CD14-positive monocyte (primary cell): ENCODE measurements around the gene SCD5. TPM values are rescaled to one million over a fixed set of nuclear protein-coding genes. Genes with fewer than 3 reads are reported as not detected.

Source experiments
- DNase-seq, 3 donors: peaks; one replicate each; pipeline ENCODE4 v3.0.0-alpha.2; 2011 to 2022
- H2AFZ ChIP-seq: 2 replicates; pipeline ENCODE4 v1.6.0; 2012; ENCODE audit warnings: mild to moderate bottlenecking, low read depth, low read length, inconsistent platforms; ENCODE audit not compliant: insufficient read depth, poor library complexity, severe bottlenecking
- H3K27ac ChIP-seq, 2 donors: 1 replicate in 1 of 2; 2 replicates in 1 of 2; pipeline ENCODE4 v1.5.1; 2012 to 2013; ENCODE audit warnings: low read length in 2 of 2, control low read depth in 1 of 2, inconsistent platforms in 1 of 2, low read depth in 1 of 2, mild to moderate bottlenecking in 1 of 2
- H3K27me3 ChIP-seq, 2 donors: one replicate each; pipeline versions ENCODE4 v1.6.0 to v1.6.1; 2011 to 2013; ENCODE audit warnings: low read length in 2 of 2; ENCODE audit not compliant: control insufficient read depth in 2 of 2, insufficient read depth in 2 of 2
- H3K36me3 ChIP-seq, 2 donors: replicated peaks in 1 of 2; 1 replicate in 1 of 2; 2 replicates in 1 of 2; pipeline versions ENCODE4 v1.5.1 to v1.6.1; 2012 to 2013; ENCODE audit warnings: low read length in 2 of 2, control low read depth in 1 of 2, inconsistent platforms in 1 of 2, mild to moderate bottlenecking in 1 of 2; ENCODE audit not compliant: insufficient read depth in 2 of 2, control insufficient read depth in 1 of 2
- H3K4me1 ChIP-seq, 2 donors: 1 replicate in 1 of 2; 2 replicates in 1 of 2; pipeline versions ENCODE4 v1.5.1 to v1.6.1; 2012 to 2013; ENCODE audit warnings: low read length in 2 of 2, control low read depth in 1 of 2, inconsistent platforms in 1 of 2, mild to moderate bottlenecking in 1 of 2, moderate library complexity in 1 of 2; ENCODE audit not compliant: insufficient read depth in 2 of 2, control insufficient read depth in 1 of 2
- H3K4me2 ChIP-seq: replicated peaks from 2 replicates; pipeline ENCODE3; 2012; ENCODE audit warnings: low read length, moderate library complexity, mild to moderate bottlenecking; ENCODE audit not compliant: poor library complexity, severe bottlenecking; ENCODE audit errors: extremely low read depth
- H3K4me3 ChIP-seq, 3 experiments: fragments of 200-600 bp in 1 of 3; sonication (generic) in 1 of 3; replicated peaks in 1 of 3; 1 replicate in 2 of 3; 2 replicates in 1 of 3; pipeline ENCODE4 v1.5.1; 2011 to 2013; ENCODE audit warnings: low read length in 3 of 3, mild to moderate bottlenecking in 3 of 3, control low read depth in 2 of 3, low read depth in 2 of 3, inconsistent platforms in 1 of 3, moderate library complexity in 1 of 3
- H3K79me2 ChIP-seq: 2 replicates; pipeline ENCODE4 v1.6.0; 2012; ENCODE audit warnings: mild to moderate bottlenecking, control low read depth, inconsistent platforms, low read length, moderate library complexity; ENCODE audit not compliant: insufficient read depth
- H3K9ac ChIP-seq: 2 replicates; pipeline ENCODE4 v1.6.0; 2017; ENCODE audit warnings: low read length, mild to moderate bottlenecking; ENCODE audit not compliant: insufficient read depth, poor library complexity, severe bottlenecking
- H3K9me3 ChIP-seq, 2 donors: replicated peaks in 1 of 2; 1 replicate in 1 of 2; 2 replicates in 1 of 2; pipeline versions ENCODE4 v1.5.1 to v1.6.1; 2012 to 2013; ENCODE audit warnings: low read length in 2 of 2, control low read depth in 1 of 2; ENCODE audit not compliant: control insufficient read depth in 1 of 2, insufficient read depth in 1 of 2
- H4K20me1 ChIP-seq: 2 replicates; pipeline ENCODE4 v1.6.0; 2012; ENCODE audit warnings: mild to moderate bottlenecking, low read length, control low read depth, moderate library complexity; ENCODE audit not compliant: insufficient read depth
- H3K27ac Mint-ChIP-seq, 7 donors: one replicate each; pipeline ENCODE4 v1.8.0; 2020; ENCODE audit warnings: mild to moderate bottlenecking in 7 of 7, mixed read lengths in 7 of 7, moderate library complexity in 6 of 7, inconsistent platforms in 2 of 7
- H3K27me3 Mint-ChIP-seq, 3 donors: one replicate each; pipeline ENCODE4 v1.8.0; 2021 to 2022; ENCODE audit warnings: low read depth in 3 of 3, mild to moderate bottlenecking in 3 of 3, mixed read lengths in 3 of 3, moderate library complexity in 3 of 3, inconsistent platforms in 1 of 3
- H3K36me3 Mint-ChIP-seq, 2 donors: one replicate each; pipeline ENCODE4 v1.8.0; 2020; ENCODE audit warnings: mixed read lengths in 2 of 2, inconsistent platforms in 1 of 2, mild to moderate bottlenecking in 1 of 2
- H3K4me1 Mint-ChIP-seq: one replicate; pipeline ENCODE4 v1.8.0; 2020; ENCODE audit warnings: mild to moderate bottlenecking, mixed read lengths
- H3K4me3 Mint-ChIP-seq, 2 donors: one replicate each; pipeline ENCODE4 v1.8.0; 2020; ENCODE audit warnings: mild to moderate bottlenecking in 2 of 2, mixed read lengths in 2 of 2, moderate library complexity in 1 of 2
- H3K9me3 Mint-ChIP-seq, 7 donors: one replicate each; pipeline ENCODE4 v1.8.0; 2020 to 2022; ENCODE audit warnings: mixed read lengths in 7 of 7, mild to moderate bottlenecking in 6 of 7, moderate library complexity in 6 of 7, inconsistent platforms in 2 of 7
- WGBS: methylation state at CpG from one replicate; pipeline ENCODE4 v1.1.5; 2013; ENCODE audit warnings: missing lambda C conversion rate; ENCODE audit not compliant: insufficient coverage; 5-methylcytosine and 5-hydroxymethylcytosine counted together
- intact Hi-C, 2 donors: fragments of 100-400 bp; cut with micrococcal nuclease; formaldehyde crosslinking; loops; one replicate each; pipeline versions ENCODE4 v1.15.0 to v1.15.1; 2023
- polyA plus RNA-seq, 3 donors: library from polyadenylated mRNA; depleted of rRNA in 1 of 3; unstranded in 2 of 3; stranded (reverse) in 1 of 3; fragments of 300-500 nt in 2 of 3; fragments of >200 nt in 1 of 3; fragmentation: Illumina TruSeq in 2 of 3; gene quantifications; 1 replicate in 2 of 3; 2 replicates in 1 of 3; pipeline ENCODE4 v1.2.3, GENCODE V29; 2012 to 2021
- TF ChIP-seq, protein P1 (sequence below): fragments of 200-600 bp; IDR thresholded peaks from one replicate; pipeline ENCODE4 v1.8.0; 2022; ENCODE audit warnings: antibody characterized with exemption, mild to moderate bottlenecking

The SCD5 gene
- polyA plus RNA-seq, 3 donors: 0.28 to 1.3 (median 0.61) TPM

DNA sequence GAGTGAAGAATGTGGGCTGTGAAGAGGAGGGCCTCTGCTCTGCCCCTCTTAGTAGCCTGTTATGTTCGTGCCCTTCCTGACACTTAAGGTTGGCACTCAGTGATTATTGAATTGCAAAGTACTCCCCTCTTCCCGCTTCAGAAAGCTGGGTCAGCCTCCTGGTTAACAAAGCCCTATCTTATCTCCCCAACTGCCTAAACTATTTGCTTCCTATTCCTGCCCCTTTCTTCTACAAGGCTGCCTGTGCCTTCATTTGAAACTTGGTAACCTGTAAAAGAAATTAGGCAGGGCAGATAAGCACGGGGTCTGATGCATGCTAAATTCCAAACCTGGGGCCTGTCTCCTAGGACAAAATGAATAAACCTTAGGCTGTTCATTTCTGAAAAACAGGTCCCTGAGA lies 213.7 kb downstream of the SCD5 start:
- H2AFZ ChIP-seq: no peak overlapping the region
- H3K4me3 ChIP-seq: no peak overlapping the region
- H3K4me1 ChIP-seq: no peaks in the 10 kb centered on the region
- Mint-ChIP-seq H3K36me3 (no peaks in the 10 kb centered on the region), H3K4me1 (no peaks in the 10 kb centered on the region), H3K27ac (no peak overlapping the region), H3K9me3 (peaks cover 0 to 4% (median 0%) of the 10 kb centered on the region in 7 donors), H3K27me3 (peaks cover 1 to 3% (median 2%) of the 10 kb centered on the region in 3 donors), H3K4me3 (no peak overlapping the region)
- intact Hi-C loops: no loop called here
- H4K20me1 ChIP-seq: no peaks in the 10 kb centered on the region
- H3K27ac ChIP-seq: no peak overlapping the region
- H3K36me3 ChIP-seq: no peaks in the 10 kb centered on the region
- no peak overlapping the region for H3K9ac ChIP-seq
- H3K27me3 ChIP-seq: no peaks in the 10 kb centered on the region
- no peak overlapping the region for H3K4me2 ChIP-seq
- DNase-seq: no peak
- H3K9me3 ChIP-seq: no peaks in the 10 kb centered on the region
- 27% methylated on average over 1 of the region's 3 CpGs for WGBS
- H3K79me2 ChIP-seq: no peaks in the 10 kb centered on the region
- TF ChIP-seq, protein P1, sequence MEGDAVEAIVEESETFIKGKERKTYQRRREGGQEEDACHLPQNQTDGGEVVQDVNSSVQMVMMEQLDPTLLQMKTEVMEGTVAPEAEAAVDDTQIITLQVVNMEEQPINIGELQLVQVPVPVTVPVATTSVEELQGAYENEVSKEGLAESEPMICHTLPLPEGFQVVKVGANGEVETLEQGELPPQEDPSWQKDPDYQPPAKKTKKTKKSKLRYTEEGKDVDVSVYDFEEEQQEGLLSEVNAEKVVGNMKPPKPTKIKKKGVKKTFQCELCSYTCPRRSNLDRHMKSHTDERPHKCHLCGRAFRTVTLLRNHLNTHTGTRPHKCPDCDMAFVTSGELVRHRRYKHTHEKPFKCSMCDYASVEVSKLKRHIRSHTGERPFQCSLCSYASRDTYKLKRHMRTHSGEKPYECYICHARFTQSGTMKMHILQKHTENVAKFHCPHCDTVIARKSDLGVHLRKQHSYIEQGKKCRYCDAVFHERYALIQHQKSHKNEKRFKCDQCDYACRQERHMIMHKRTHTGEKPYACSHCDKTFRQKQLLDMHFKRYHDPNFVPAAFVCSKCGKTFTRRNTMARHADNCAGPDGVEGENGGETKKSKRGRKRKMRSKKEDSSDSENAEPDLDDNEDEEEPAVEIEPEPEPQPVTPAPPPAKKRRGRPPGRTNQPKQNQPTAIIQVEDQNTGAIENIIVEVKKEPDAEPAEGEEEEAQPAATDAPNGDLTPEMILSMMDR: no peak

DNA sequence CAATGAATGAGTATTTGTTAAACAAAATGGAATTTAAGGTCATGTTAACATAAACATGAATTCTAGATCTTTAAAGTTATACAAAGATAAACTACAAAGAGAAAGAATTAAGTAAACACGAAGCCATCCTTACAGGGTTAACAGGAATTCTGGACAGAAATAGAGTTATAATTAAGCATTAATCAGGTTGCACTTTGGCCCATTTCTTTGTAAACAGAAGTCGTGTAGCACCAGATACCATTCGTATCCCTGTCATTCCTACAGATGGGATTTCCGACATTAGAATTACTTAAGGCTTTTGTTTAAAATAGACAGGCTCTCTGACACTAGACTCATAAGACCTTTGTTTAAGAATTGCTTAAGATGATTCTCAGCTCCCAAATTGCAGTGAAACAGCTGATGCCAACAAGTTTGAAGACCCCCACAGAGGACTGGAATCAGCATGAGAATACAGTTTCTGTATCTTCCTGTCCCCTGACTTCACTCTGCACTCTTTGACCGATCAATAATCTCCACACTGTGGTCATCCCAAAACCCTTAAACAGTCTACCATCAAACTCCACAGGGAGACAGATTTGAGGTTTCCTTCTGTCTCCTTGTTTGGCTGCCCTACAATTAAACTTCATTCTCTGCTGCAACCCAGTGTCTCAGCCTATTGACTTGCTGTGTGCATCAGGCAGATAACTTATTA lies 214.6 kb downstream of the SCD5 start:
- no peak overlapping the region for H3K9ac ChIP-seq
- H2AFZ ChIP-seq: no peak overlapping the region
- Mint-ChIP-seq H3K9me3 (peaks cover 0 to 4% (median 0%) of the 10 kb centered on the region in 7 donors), H3K4me3 (no peak overlapping the region), H3K36me3 (no peaks in the 10 kb centered on the region), H3K27me3 (peaks cover under 1 to 3% (median 1%) of the 10 kb centered on the region in 3 donors), H3K4me1 (no peaks in the 10 kb centered on the region), H3K27ac (no peak overlapping the region)
- no peak overlapping the region for H3K4me3 ChIP-seq
- H3K27me3 ChIP-seq: no peaks in the 10 kb centered on the region
- H4K20me1 ChIP-seq: no peaks in the 10 kb centered on the region
- no peak overlapping the region for H3K27ac ChIP-seq
- 100% methylated on average over 1 of the region's 5 CpGs for WGBS
- H3K79me2 ChIP-seq: no peaks in the 10 kb centered on the region
- H3K36me3 ChIP-seq: no peaks in the 10 kb centered on the region
- no peak overlapping the region for H3K4me2 ChIP-seq
- no peaks in the 10 kb centered on the region for H3K9me3 ChIP-seq
- DNase-seq: no peak
- TF ChIP-seq, protein P1: no peak
- intact Hi-C loops: no loop called here
- H3K4me1 ChIP-seq: no peaks in the 10 kb centered on the region
